Gastroesophageal sphincter (tissue), 4 donors: Measurements from ENCODE around the gene TBC1D8. TPM values are rescaled to one million over a fixed set of nuclear protein-coding genes. Genes with fewer than 3 reads are reported as not detected.
"Not testable (repeated sequence)": the region's sequence is repeated elsewhere in the genome, so short reads cannot be mapped to it uniquely, and the experiment has no call there.

ENCODE experiments used
- ATAC-seq: fragments of 150-250 bp; one replicate; pipeline ENCODE4 v1.9.1; 2016; ENCODE audit warnings: mild to moderate bottlenecking, moderate library complexity
- H3K27ac ChIP-seq, 4 donors: fragments of 200-600 bp; sonication (generic) in 3 of 4; 1 replicate in 3 of 4; 2 replicates in 1 of 4; pipeline ENCODE4 v1.5.1; 2016 to 2019
- H3K27me3 ChIP-seq: fragments of 200-600 bp; sonication (generic); one replicate; pipeline ENCODE4 v1.5.1; 2019
- H3K36me3 ChIP-seq, 2 donors: fragments of 200-600 bp; sonication (generic); one replicate each; pipeline ENCODE4 v1.5.1; 2019; ENCODE audit warnings: control low read depth in 1 of 2
- H3K4me1 ChIP-seq, 3 donors: fragments of 200-600 bp; sonication (generic); 1 replicate in 2 of 3; 2 replicates in 1 of 3; pipeline ENCODE4 v1.5.1; 2016 to 2019; ENCODE audit warnings: control low read depth in 2 of 3
- H3K4me3 ChIP-seq, 2 donors: fragments of 200-600 bp; sonication (generic); one replicate each; pipeline ENCODE4 v1.5.1; 2019; ENCODE audit warnings: mild to moderate bottlenecking in 1 of 2, moderate library complexity in 1 of 2
- H3K9me3 ChIP-seq, 3 donors: fragments of 200-600 bp; sonication (generic); one replicate each; pipeline ENCODE4 v1.5.1; 2017 to 2019; ENCODE audit warnings: control low read depth in 2 of 3
- CTCF ChIP-seq, 4 experiments: fragments of 200-600 bp in 2 of 4; fragments of 450-650 bp in 2 of 4; sonication (generic) in 1 of 4; IDR thresholded peaks; one replicate each; pipeline ENCODE4 v1.5.1; 2017 to 2019; ENCODE audit warnings: antibody characterized with exemption in 4 of 4, mild to moderate bottlenecking in 2 of 4, moderate library complexity in 2 of 4
- EP300 ChIP-seq: sonication (generic); formaldehyde crosslinking; IDR thresholded peaks from one replicate; pipeline ENCODE4 v1.6.1; 2017; ENCODE audit warnings: antibody characterized with exemption, mild to moderate bottlenecking
- POLR2A ChIP-seq, 2 donors: fragments of 450-650 bp; IDR thresholded peaks; one replicate each; pipeline ENCODE4 v1.6.1; 2017; ENCODE audit warnings: antibody characterized with exemption in 2 of 2, mild to moderate bottlenecking in 2 of 2, moderate library complexity in 1 of 2
- POLR2AphosphoS5 ChIP-seq: sonication (generic); formaldehyde crosslinking; IDR thresholded peaks from one replicate; pipeline ENCODE4 v1.6.1; 2017; ENCODE audit warnings: antibody characterized with exemption
- WGBS, 2 donors: methylation state at CpG; one replicate each; pipeline ENCODE4 v1.1.5; 2018; ENCODE audit warnings: low coverage in 1 of 2; 5-methylcytosine and 5-hydroxymethylcytosine counted together
- total RNA-seq, 4 donors: library from RNA; depleted of rRNA; stranded (reverse); fragments of >200 nt; gene quantifications; one replicate each; pipeline ENCODE4 v1.1.0, GENCODE V29; 2016

Gene TBC1D8
- total RNA-seq, 4 donors from 2014 or later, result 14.9 to 45.5 (median 32.6) TPM

DNA sequence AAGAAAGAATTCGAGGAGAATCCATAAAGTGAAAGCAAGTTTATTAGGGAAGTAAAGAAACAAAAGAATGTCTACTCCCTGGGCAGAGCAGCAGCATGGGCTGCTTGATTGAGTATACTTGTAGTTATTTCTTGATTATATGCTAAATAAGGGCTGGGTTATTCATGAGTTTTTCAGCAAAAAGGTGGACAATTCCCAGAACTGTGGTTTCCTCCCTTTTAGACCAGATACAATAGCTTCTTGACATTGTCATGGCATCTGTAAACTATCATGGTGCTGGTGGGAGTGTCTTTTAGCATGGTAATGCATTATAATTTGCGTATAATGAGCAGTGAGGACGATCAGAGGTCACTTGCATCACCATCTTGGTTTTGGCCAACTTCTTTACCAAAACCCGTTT is 25.6 kb upstream of the TBC1D8 start:
- Histone ChIP-seq H3K27ac (no peak overlapping the region), H3K27me3 (no peaks in the 10 kb centered on the region), H3K4me3 (no peak overlapping the region), H3K9me3 (peaks cover 0 to 9% (median 0%) of the 10 kb centered on the region in 3 donors), H3K36me3 (no peaks in the 10 kb centered on the region), H3K4me1 (no peaks in the 10 kb centered on the region)
- no peak for ATAC-seq
- WGBS, 2 donors, result 52 to 73% methylated on average over 2 to 3 of the region's 4 CpGs
- TF ChIP-seq POLR2AphosphoS5 (no peak), EP300 (no peak), POLR2A (IDR thresholded peaks at IDR 0.05) (no peak), CTCF (IDR thresholded peaks at IDR 0.05) (no peak)

GRCh38 chr2:101175991-101176390 is 24.8 kb upstream of the TBC1D8 start:
- WGBS, 2 donors, result 73% methylated on average over 3 of the region's 3 CpGs; no CpG with 5 or more reads in 1 of the 2 donors

GRCh38 chr2:101173707-101174295 is 22.6 kb upstream of the TBC1D8 start:
- Histone ChIP-seq H3K4me3 (no peak overlapping the region), H3K27ac (no peak overlapping the region), H3K4me1 (no peaks in the 10 kb centered on the region), H3K27me3 (no peaks in the 10 kb centered on the region), H3K9me3 (peaks cover 0 to 9% (median 0%) of the 10 kb centered on the region in 3 donors), H3K36me3 (no peaks in the 10 kb centered on the region)
- ATAC-seq, result no peak
- TF ChIP-seq POLR2AphosphoS5 (no peak), POLR2A (IDR thresholded peaks at IDR 0.05) (no peak), EP300 (no peak), CTCF (IDR thresholded peaks at IDR 0.05) (no peak)
- WGBS, 2 donors, result 52 to 53% methylated on average over 2 of the region's 2 CpGs

More at GRCh38 chr2:101175991-101176390, 24.8 kb upstream of the TBC1D8 start:
- no peaks in the 10 kb centered on the region for H3K36me3 ChIP-seq
- H3K9me3 ChIP-seq, result peaks cover 0 to 9% (median 0%) of the 10 kb centered on the region in 3 donors
- H3K4me3 ChIP-seq, result no peak overlapping the region
- no peaks in the 10 kb centered on the region for H3K27me3 ChIP-seq
- no peaks in the 10 kb centered on the region for H3K4me1 ChIP-seq
- TF ChIP-seq POLR2A (IDR thresholded peaks at IDR 0.05) (no peak), POLR2AphosphoS5 (no peak), EP300 (no peak), CTCF (IDR thresholded peaks at IDR 0.05) (no peak)
- no peak for ATAC-seq
- no peak overlapping the region for H3K27ac ChIP-seq

DNA sequence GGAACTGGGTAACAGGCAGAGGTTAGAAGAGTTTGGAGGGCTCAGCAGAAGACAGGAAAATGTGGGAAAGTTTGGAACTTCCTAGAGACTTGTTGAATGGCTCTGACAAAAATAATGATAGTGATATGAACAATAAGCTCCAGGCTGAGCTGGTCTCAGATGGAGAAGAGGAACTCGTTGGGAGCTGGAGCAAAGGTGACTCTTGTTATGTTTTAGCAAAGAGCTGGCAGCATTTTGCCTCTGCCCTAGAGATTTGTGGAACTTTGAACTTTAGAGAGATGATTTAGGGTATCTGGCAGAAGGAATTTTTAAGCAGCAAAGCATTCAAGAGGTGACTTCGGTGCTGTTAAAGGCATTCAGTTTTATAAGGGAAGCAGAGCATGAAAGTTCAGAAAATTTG is 18.6 kb upstream of the TBC1D8 start:
- H3K27me3 ChIP-seq, ATAC-seq, H3K27ac ChIP-seq, H3K4me3 ChIP-seq, H3K36me3 ChIP-seq, H3K4me1 ChIP-seq: not testable (repeated sequence)
- H3K9me3 ChIP-seq, result peaks cover 0 to 28% (median 0%) of the 10 kb centered on the region in 3 donors
- 68 to 79% methylated on average over 2 of the region's 2 CpGs for WGBS, 2 donors

GRCh38 chr2:101168706-101169105 is 17.5 kb upstream of the TBC1D8 start:
- no peaks in the 10 kb centered on the region for H3K27me3 ChIP-seq
- no peak for ATAC-seq
- no peaks in the 10 kb centered on the region for H3K36me3 ChIP-seq
- H3K4me1 ChIP-seq, result no peaks in the 10 kb centered on the region
- H3K27ac ChIP-seq, result no peak overlapping the region
- H3K4me3 ChIP-seq, result no peak overlapping the region
- TF ChIP-seq POLR2A (IDR thresholded peaks at IDR 0.05) (no peak), EP300 (no peak), CTCF (IDR thresholded peaks at IDR 0.05) (no peak), POLR2AphosphoS5 (no peak)
- WGBS, 2 donors, result 83 to 100% methylated on average over 1 of the region's 1 CpG
- H3K9me3 ChIP-seq, result peaks cover 0 to 23% (median 0%) of the 10 kb centered on the region in 3 donors

GRCh38 chr2:101167532-101167931 is 16.4 kb upstream of the TBC1D8 start:
- H3K27ac ChIP-seq, H3K4me3 ChIP-seq, H3K27me3 ChIP-seq, H3K36me3 ChIP-seq, H3K4me1 ChIP-seq, ATAC-seq: not testable (repeated sequence)
- 63 to 90% methylated on average over 2 of the region's 2 CpGs for WGBS, 2 donors
- H3K9me3 ChIP-seq, result peaks cover 0 to 19% (median 0%) of the 10 kb centered on the region in 3 donors
